Nephron (organoid): ENCODE data around the gene SPIRE1.

Source experiments
- H3K27ac Mint-ChIP-seq, 3 experiments: 2 replicates each; pipeline ENCODE4 v1.8.0; 2020; ENCODE audit warnings: mixed read lengths in 3 of 3, mild to moderate bottlenecking in 2 of 3, moderate library complexity in 1 of 3
- H3K27me3 Mint-ChIP-seq: 2 replicates; pipeline ENCODE4 v1.8.0; 2021; ENCODE audit warnings: low read depth, mild to moderate bottlenecking, moderate library complexity, mixed read lengths
- H3K36me3 Mint-ChIP-seq: 2 replicates; pipeline ENCODE4 v1.8.0; 2020; ENCODE audit warnings: low read depth, mixed read lengths
- H3K4me1 Mint-ChIP-seq: 2 replicates; pipeline ENCODE4 v1.8.0; 2020; ENCODE audit warnings: mixed read lengths
- H3K4me3 Mint-ChIP-seq, 3 experiments: 2 replicates each; pipeline ENCODE4 v1.8.0; 2020; ENCODE audit warnings: mild to moderate bottlenecking in 3 of 3, mixed read lengths in 3 of 3, moderate library complexity in 2 of 3
- H3K9me3 Mint-ChIP-seq: 2 replicates; pipeline ENCODE4 v1.8.0; 2020; ENCODE audit warnings: mixed read lengths
- CTCF ChIP-seq, 3 experiments: fragments of 200-600 bp; sonication (generic); IDR thresholded peaks; one replicate each; pipeline ENCODE4 v1.5.0; 2021; ENCODE audit warnings: antibody characterized with exemption in 3 of 3; ENCODE audit not compliant: unreplicated experiment in 3 of 3

The SPIRE1 gene

GRCh38 chr18:12699747-12700146 lies 41.8 kb upstream of the SPIRE1 start:
- no peak overlapping the region for H3K4me3 Mint-ChIP-seq
- peaks cover 34% of the 10 kb centered on the region for H3K4me1 Mint-ChIP-seq
- H3K36me3 Mint-ChIP-seq: peaks cover 20% of the 10 kb centered on the region
- H3K9me3 Mint-ChIP-seq: no peaks in the 10 kb centered on the region
- TF ChIP-seq CTCF (IDR thresholded peaks at IDR 0.05; ENCODE audit: unreplicated experiment in 3 of 3): no peak
- H3K27me3 Mint-ChIP-seq: no peaks in the 10 kb centered on the region
- H3K27ac Mint-ChIP-seq: no peak overlapping the region

DNA sequence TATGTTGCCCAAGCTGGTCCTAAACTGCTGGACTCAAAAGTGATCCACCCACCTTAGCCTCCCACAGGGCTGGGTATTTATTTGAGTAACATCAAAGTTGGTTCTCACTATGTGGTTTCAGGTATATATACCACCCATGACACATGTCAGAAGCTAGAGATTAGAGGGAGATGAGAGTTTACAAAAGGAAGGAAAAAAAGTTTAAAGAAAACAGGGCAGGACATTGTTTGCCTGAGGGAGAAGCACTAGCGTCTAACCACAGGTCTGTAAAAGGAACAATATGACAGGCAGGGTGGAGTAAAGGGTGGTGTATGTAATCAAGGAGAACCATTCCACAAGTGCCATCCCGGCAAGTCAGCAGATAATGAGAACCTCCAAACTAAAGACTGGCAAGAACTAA lies 36.1 kb upstream of the SPIRE1 start:
- no peaks in the 10 kb centered on the region for H3K9me3 Mint-ChIP-seq
- H3K27ac Mint-ChIP-seq: no peak overlapping the region
- H3K4me3 Mint-ChIP-seq: no peak overlapping the region

GRCh38 chr18:12692206-12692605 lies 34.3 kb upstream of the SPIRE1 start:
- Mint-ChIP-seq H3K27ac (no peak overlapping the region), H3K36me3 (peaks cover 18% of the 10 kb centered on the region), H3K4me3 (no peak overlapping the region), H3K9me3 (no peaks in the 10 kb centered on the region), H3K27me3 (no peaks in the 10 kb centered on the region), H3K4me1 (no peaks in the 10 kb centered on the region)
- TF ChIP-seq CTCF (IDR thresholded peaks at IDR 0.05; ENCODE audit: unreplicated experiment in 3 of 3): no peak

More for the DNA sequence above, 36.1 kb upstream of the SPIRE1 start:
- H3K36me3 Mint-ChIP-seq: peaks cover 24% of the 10 kb centered on the region
- H3K27me3 Mint-ChIP-seq: no peaks in the 10 kb centered on the region
- TF ChIP-seq CTCF (IDR thresholded peaks at IDR 0.05; ENCODE audit: unreplicated experiment in 3 of 3): no peak
- H3K4me1 Mint-ChIP-seq: no peaks in the 10 kb centered on the region

GRCh38 chr18:12689256-12689850 lies 31.4 kb upstream of the SPIRE1 start:
- Mint-ChIP-seq H3K9me3 (no peaks in the 10 kb centered on the region), H3K27me3 (no peaks in the 10 kb centered on the region), H3K36me3 (peaks cover 15% of the 10 kb centered on the region), H3K27ac (no peak overlapping the region), H3K4me3 (no peak overlapping the region), H3K4me1 (no peaks in the 10 kb centered on the region)
- TF ChIP-seq CTCF (IDR thresholded peaks at IDR 0.05; ENCODE audit: unreplicated experiment in 3 of 3): no peak

GRCh38 chr18:12686100-12686499 lies 28.2 kb upstream of the SPIRE1 start:
- H3K4me1 Mint-ChIP-seq: no peaks in the 10 kb centered on the region
- TF ChIP-seq CTCF (IDR thresholded peaks at IDR 0.05; ENCODE audit: unreplicated experiment in 3 of 3): no peak
- H3K27me3 Mint-ChIP-seq: no peaks in the 10 kb centered on the region
- no peak overlapping the region for H3K4me3 Mint-ChIP-seq
- no peak overlapping the region for H3K27ac Mint-ChIP-seq
- H3K9me3 Mint-ChIP-seq: no peaks in the 10 kb centered on the region
- H3K36me3 Mint-ChIP-seq: peaks cover 6% of the 10 kb centered on the region

DNA sequence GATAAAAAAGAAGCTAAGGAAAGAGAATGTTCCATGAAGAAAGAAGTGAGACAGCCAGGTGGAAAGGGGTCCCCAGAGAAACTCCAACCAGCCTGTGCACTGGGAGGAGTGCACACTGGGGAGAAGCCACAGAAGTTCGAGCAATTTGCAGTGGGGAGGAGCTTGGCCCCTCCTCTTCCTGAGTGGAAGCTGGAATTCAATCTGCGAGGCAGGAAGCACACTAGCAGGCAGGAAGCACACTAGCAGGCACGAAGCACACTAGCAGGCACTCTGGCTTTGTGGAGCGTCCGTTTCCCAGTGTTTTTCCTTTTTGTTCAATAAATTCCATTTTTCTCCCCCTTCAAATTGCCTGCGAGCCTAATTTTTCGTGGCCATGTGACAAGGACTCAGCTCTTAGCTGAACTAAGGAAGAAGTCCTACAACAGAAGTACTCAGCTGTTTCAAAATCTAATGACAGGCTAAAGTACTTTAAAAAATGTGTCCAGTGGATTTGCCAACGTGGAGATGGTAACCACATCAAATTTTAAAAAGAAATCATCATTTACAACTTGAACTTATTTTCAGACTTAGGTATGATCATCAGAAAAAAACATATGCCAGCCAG lies 21.4 kb upstream of the SPIRE1 start:
- H3K36me3 Mint-ChIP-seq: peaks cover 26% of the 10 kb centered on the region
- peak overlapping the region; percentile 82 to 88 (median 82) for H3K27ac Mint-ChIP-seq
- no peaks in the 10 kb centered on the region for H3K27me3 Mint-ChIP-seq
- peaks cover 7% of the 10 kb centered on the region for H3K4me1 Mint-ChIP-seq
- no peaks in the 10 kb centered on the region for H3K9me3 Mint-ChIP-seq
- TF ChIP-seq CTCF (IDR thresholded peaks at IDR 0.05; ENCODE audit: unreplicated experiment in 3 of 3): no peak
- peak overlapping the region in 1 of 3 experiments; percentile 13 for H3K4me3 Mint-ChIP-seq
